Measurements from ENCODE around the gene KIR2DL1.
"Not testable (repeated sequence)": the region's sequence is repeated elsewhere in the genome, so short reads cannot be mapped to it uniquely, and the experiment has no call there.

KIR2DL1 gene

GRCh38 chr19:54729416-54730188 is 40.0 kb upstream of the KIR2DL1 start:
- H3K36me3 ChIP-seq = no peaks in the 10 kb centered on the region
- no peak overlapping the region for H3K4me3 ChIP-seq (ENCODE audit: low read depth in 1 of 2, low read length in 1 of 2)
- TF ChIP-seq CTCF (IDR thresholded peaks at IDR 0.05) = no peak
- peaks cover 17% of the 10 kb centered on the region for H3K27me3 ChIP-seq
- no peaks in the 10 kb centered on the region for H3K9me3 ChIP-seq
- H3K27ac ChIP-seq = no peak overlapping the region
- no peaks in the 10 kb centered on the region for H3K4me1 ChIP-seq (ENCODE audit: control insufficient read depth in 1 of 2, insufficient read depth in 1 of 2, low read depth in 1 of 2, low read length in 1 of 2)

- no peak for TF ChIP-seq CTCF (IDR thresholded peaks at IDR 0.05)
- H3K4me1 ChIP-seq (ENCODE audit: control insufficient read depth in 1 of 2, insufficient read depth in 1 of 2, low read depth in 1 of 2, low read length in 1 of 2) = no peaks in the 10 kb centered on the region
- peaks cover 17% of the 10 kb centered on the region for H3K27me3 ChIP-seq
- no peaks in the 10 kb centered on the region for H3K9me3 ChIP-seq
- H3K27ac ChIP-seq = no peak overlapping the region
- H3K36me3 ChIP-seq = no peaks in the 10 kb centered on the region
- H3K4me3 ChIP-seq (ENCODE audit: low read depth in 1 of 2, low read length in 1 of 2) = no peak overlapping the region
Observed at GRCh38 chr19:54731191-54731590, 38.4 kb upstream of the KIR2DL1 start.

- not testable (repeated sequence) for H3K9me3 ChIP-seq; H3K36me3 ChIP-seq; H3K27me3 ChIP-seq; H3K4me3 ChIP-seq (ENCODE audit: low read depth in 1 of 2, low read length in 1 of 2); H3K27ac ChIP-seq
- peaks cover 18 to 21% of the 10 kb centered on the region in 2 experiments for H3K4me1 ChIP-seq (ENCODE audit: control insufficient read depth in 1 of 2, insufficient read depth in 1 of 2, low read depth in 1 of 2, low read length in 1 of 2)
Observed at GRCh38 chr19:54738306-54738705, 31.3 kb upstream of the KIR2DL1 start, which contains the start of gene KIR2DL3. KIR2DL3 (plus strand) TSS chr19:54738513; CDS start chr19:54738546, 33 bp downstream.

- no peaks in the 10 kb centered on the region for H3K9me3 ChIP-seq
- H3K36me3 ChIP-seq = no peaks in the 10 kb centered on the region
- H3K27me3 ChIP-seq = no peaks in the 10 kb centered on the region
- peaks cover 18 to 21% of the 10 kb centered on the region in 2 experiments for H3K4me1 ChIP-seq (ENCODE audit: control insufficient read depth in 1 of 2, insufficient read depth in 1 of 2, low read depth in 1 of 2, low read length in 1 of 2)
- TF ChIP-seq CTCF (IDR thresholded peaks at IDR 0.05) = no peak
- no peak overlapping the region for H3K4me3 ChIP-seq (ENCODE audit: low read depth in 1 of 2, low read length in 1 of 2)
- H3K27ac ChIP-seq = no peak overlapping the region
Observed at GRCh38 chr19:54738715-54739114, 30.9 kb upstream of the KIR2DL1 start.

GRCh38 chr19:54739587-54740497 is 29.8 kb upstream of the KIR2DL1 start:
- no peak overlapping the region for H3K27ac ChIP-seq
- H3K27me3 ChIP-seq = no peaks in the 10 kb centered on the region
- H3K36me3 ChIP-seq = no peaks in the 10 kb centered on the region
- H3K9me3 ChIP-seq = no peaks in the 10 kb centered on the region
- H3K4me3 ChIP-seq (ENCODE audit: low read depth in 1 of 2, low read length in 1 of 2) = no peak overlapping the region
- H3K4me1 ChIP-seq (ENCODE audit: control insufficient read depth in 1 of 2, insufficient read depth in 1 of 2, low read depth in 1 of 2, low read length in 1 of 2) = peaks cover 18 to 21% of the 10 kb centered on the region in 2 experiments
- TF ChIP-seq CTCF (IDR thresholded peaks at IDR 0.05) = no peak

- not testable (repeated sequence) for H3K36me3 ChIP-seq; H3K27me3 ChIP-seq; H3K9me3 ChIP-seq; H3K4me3 ChIP-seq (ENCODE audit: low read depth in 1 of 2, low read length in 1 of 2)
- Histone ChIP-seq H3K4me1 (ENCODE audit: control insufficient read depth in 1 of 2, insufficient read depth in 1 of 2, low read depth in 1 of 2, low read length in 1 of 2) (peaks cover 21 to 25% of the 10 kb centered on the region in 2 experiments), H3K27ac (peak overlapping the region; percentile 71)
Observed at GRCh38 chr19:54741950-54742349, 27.6 kb upstream of the KIR2DL1 start.

GRCh38 chr19:54744080-54744479 is 25.5 kb upstream of the KIR2DL1 start:
- H3K4me3 ChIP-seq (ENCODE audit: low read depth in 1 of 2, low read length in 1 of 2); H3K27ac ChIP-seq; H3K27me3 ChIP-seq; H3K36me3 ChIP-seq; H3K9me3 ChIP-seq: not testable (repeated sequence)
- peaks cover 37 to 40% of the 10 kb centered on the region in 2 experiments for H3K4me1 ChIP-seq (ENCODE audit: control insufficient read depth in 1 of 2, insufficient read depth in 1 of 2, low read depth in 1 of 2, low read length in 1 of 2)

GRCh38 chr19:54747614-54748322 is 21.8 kb upstream of the KIR2DL1 start:
- Histone ChIP-seq H3K4me1 (ENCODE audit: control insufficient read depth in 1 of 2, insufficient read depth in 1 of 2, low read depth in 1 of 2, low read length in 1 of 2) (peaks cover 18 to 19% of the 10 kb centered on the region in 2 experiments), H3K27ac (peak overlapping the region; percentile 78)
- H3K4me3 ChIP-seq (ENCODE audit: low read depth in 1 of 2, low read length in 1 of 2); H3K36me3 ChIP-seq; H3K9me3 ChIP-seq; H3K27me3 ChIP-seq: not testable (repeated sequence)

- H3K9me3 ChIP-seq; H3K27ac ChIP-seq; H3K4me3 ChIP-seq (ENCODE audit: low read depth in 1 of 2, low read length in 1 of 2); H3K36me3 ChIP-seq; H3K27me3 ChIP-seq: not testable (repeated sequence)
- peaks cover 18 to 19% of the 10 kb centered on the region in 2 experiments for H3K4me1 ChIP-seq (ENCODE audit: control insufficient read depth in 1 of 2, insufficient read depth in 1 of 2, low read depth in 1 of 2, low read length in 1 of 2)
Observed at GRCh38 chr19:54750276-54750675, 19.3 kb upstream of the KIR2DL1 start.
